Caco-2 (cell line): Measurements from ENCODE around the gene DPH1. TPM values are rescaled to one million over a fixed set of nuclear protein-coding genes. Genes with fewer than 3 reads are reported as not detected.

Experiments used
- BruUV-seq: library from RNA; stranded (reverse); fragments of 400-500 nt; replicated peaks from 2 replicates; lab custom pipeline; 2021; lab: Mats Ljungman, UMichigan
- CTCF ChIA-PET: fragments of 300-600 bp; sonication (Branson Sonifier 250); formaldehyde crosslinking; loops from one replicate; lab custom pipeline; 2022; ENCODE audit warnings: antibody characterized with exemption; lab: Charles Lee
- POLR2A ChIA-PET: fragments of 300-600 bp; sonication (Branson Sonifier 250); formaldehyde crosslinking; loops from one replicate; lab custom pipeline; 2022; ENCODE audit warnings: antibody characterized with exemption; lab: Charles Lee
- DNase-seq, 2 experiments: peaks; one replicate each; pipeline versions ENCODE4 v3.0.0 to v3.0.0-alpha.2; 2020 to 2022
- H3K27me3 ChIP-seq: replicated peaks from 2 replicates; pipeline ENCODE4 v1.6.0; 2011; ENCODE audit warnings: low read length; ENCODE audit not compliant: control insufficient read depth, insufficient read depth
- H3K36me3 ChIP-seq: 2 replicates; pipeline ENCODE4 v1.5.1; 2011; ENCODE audit warnings: low read length; ENCODE audit not compliant: control insufficient read depth, insufficient read depth
- H3K4me1 ChIP-seq: fragments of 250-450 bp; sonication (Bioruptor Pico); 2 replicates; pipeline ENCODE4 v1.5.1; 2020; ENCODE audit warnings: mild to moderate bottlenecking
- H3K4me3 ChIP-seq: 2 replicates; pipeline ENCODE4 v1.5.1; 2011; ENCODE audit warnings: low read depth, mild to moderate bottlenecking, control low read depth, low read length
- H3K9me3 ChIP-seq: fragments of 250-450 bp; sonication (Bioruptor Pico); 2 replicates; pipeline ENCODE4 v1.5.1; 2020; ENCODE audit warnings: mild to moderate bottlenecking, moderate library complexity
- H3K27ac Mint-ChIP-seq: one replicate; pipeline ENCODE4 v1.8.0; 2022; ENCODE audit warnings: mixed read lengths; ENCODE audit not compliant: unreplicated experiment
- H3K27me3 Mint-ChIP-seq: one replicate; pipeline ENCODE4 v1.8.0; 2022; ENCODE audit warnings: mixed read lengths; ENCODE audit not compliant: insufficient read depth, unreplicated experiment
- H3K36me3 Mint-ChIP-seq: one replicate; pipeline ENCODE4 v1.8.0; 2022; ENCODE audit warnings: mild to moderate bottlenecking, mixed read lengths; ENCODE audit not compliant: insufficient read depth, unreplicated experiment
- H3K4me1 Mint-ChIP-seq: one replicate; pipeline ENCODE4 v1.8.0; 2022; ENCODE audit warnings: low read depth, mixed read lengths; ENCODE audit not compliant: unreplicated experiment
- H3K4me3 Mint-ChIP-seq: one replicate; pipeline ENCODE4 v1.8.0; 2022; ENCODE audit warnings: mild to moderate bottlenecking, moderate library complexity, mixed read lengths; ENCODE audit not compliant: unreplicated experiment
- H3K9me3 Mint-ChIP-seq: one replicate; pipeline ENCODE4 v1.8.0; 2022; ENCODE audit warnings: mixed read lengths; ENCODE audit not compliant: unreplicated experiment
- intact Hi-C: fragments of 100-400 bp; cut with micrococcal nuclease; formaldehyde crosslinking; loops from one replicate; pipeline ENCODE4 v1.10.0; 2022; ENCODE audit not compliant: unreplicated experiment
- microRNA-seq: library from miRNA; unstranded; fragments of <30 nt; microRNA quantifications from one replicate; pipeline ENCODE4 v1.2.0, GENCODE V29; 2022
- total RNA-seq: library from RNA; stranded (reverse); gene quantifications from 2 replicates; pipeline ENCODE4 v1.2.3, GENCODE V29; 2022
- TF ChIP-seq, protein P1 (sequence below), 2 experiments: fragments of 200-600 bp in 1 of 2; IDR thresholded peaks; 1 replicate in 1 of 2; 2 replicates in 1 of 2; pipeline versions ENCODE4 v1.5.1 to v1.8.0; 2011 to 2022; ENCODE audit warnings: antibody characterized with exemption in 1 of 2, control low read depth in 1 of 2, inconsistent platforms in 1 of 2, low read depth in 1 of 2, low read length in 1 of 2, mild to moderate bottlenecking in 1 of 2, moderate library complexity in 1 of 2; ENCODE audit not compliant: insufficient read depth in 1 of 2, severe bottlenecking in 1 of 2, unreplicated experiment in 1 of 2

DPH1 gene
- total RNA-seq, 1 experiment from 2014 or later: 52.0 TPM

DNA sequence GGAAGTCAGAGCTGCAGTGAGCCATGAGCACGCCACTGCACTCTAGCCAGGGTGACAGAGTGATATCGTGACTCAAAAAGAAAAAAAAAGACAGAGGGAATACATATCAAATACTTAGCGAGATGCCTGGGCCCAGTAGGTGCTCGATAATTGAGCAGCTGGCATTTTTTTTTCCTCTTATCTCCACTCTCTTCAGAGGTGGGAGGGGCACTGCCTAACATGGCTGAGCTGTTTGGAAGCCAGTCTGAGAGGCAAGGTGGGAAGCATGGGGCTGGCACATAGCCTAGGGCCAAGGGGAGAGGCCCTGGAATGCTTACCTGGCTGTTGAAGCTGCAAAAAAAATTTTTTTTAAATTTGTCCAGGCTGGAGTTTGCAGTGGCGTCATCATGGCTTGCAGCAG is 63.4 kb downstream of the DPH1 start:
- Mint-ChIP-seq H3K4me1 (peaks cover 12% of the 10 kb centered on the region), H3K9me3 (no peaks in the 10 kb centered on the region), H3K4me3 (no peak overlapping the region), H3K27me3 (no peaks in the 10 kb centered on the region), H3K36me3 (peaks cover 13% of the 10 kb centered on the region), H3K27ac (no peak overlapping the region)
- Histone ChIP-seq H3K36me3 (0 out of 2 replicates have a peak, but pooled peaks cover 2% of the 10 kb centered on the region), H3K27me3 (no peaks in the 10 kb centered on the region), H3K9me3 (no peaks in the 10 kb centered on the region), H3K4me3 (no peak overlapping the region), H3K4me1 (no peaks in the 10 kb centered on the region)
- intact Hi-C loops: loop anchor here (10.0 kb wide), 1 partner anchor 151 kb away; no protein-coding TSS in a partner anchor
- TF ChIP-seq, protein P1, sequence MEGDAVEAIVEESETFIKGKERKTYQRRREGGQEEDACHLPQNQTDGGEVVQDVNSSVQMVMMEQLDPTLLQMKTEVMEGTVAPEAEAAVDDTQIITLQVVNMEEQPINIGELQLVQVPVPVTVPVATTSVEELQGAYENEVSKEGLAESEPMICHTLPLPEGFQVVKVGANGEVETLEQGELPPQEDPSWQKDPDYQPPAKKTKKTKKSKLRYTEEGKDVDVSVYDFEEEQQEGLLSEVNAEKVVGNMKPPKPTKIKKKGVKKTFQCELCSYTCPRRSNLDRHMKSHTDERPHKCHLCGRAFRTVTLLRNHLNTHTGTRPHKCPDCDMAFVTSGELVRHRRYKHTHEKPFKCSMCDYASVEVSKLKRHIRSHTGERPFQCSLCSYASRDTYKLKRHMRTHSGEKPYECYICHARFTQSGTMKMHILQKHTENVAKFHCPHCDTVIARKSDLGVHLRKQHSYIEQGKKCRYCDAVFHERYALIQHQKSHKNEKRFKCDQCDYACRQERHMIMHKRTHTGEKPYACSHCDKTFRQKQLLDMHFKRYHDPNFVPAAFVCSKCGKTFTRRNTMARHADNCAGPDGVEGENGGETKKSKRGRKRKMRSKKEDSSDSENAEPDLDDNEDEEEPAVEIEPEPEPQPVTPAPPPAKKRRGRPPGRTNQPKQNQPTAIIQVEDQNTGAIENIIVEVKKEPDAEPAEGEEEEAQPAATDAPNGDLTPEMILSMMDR (IDR thresholded peaks at IDR 0.05; ENCODE audit: insufficient read depth in 1 of 2, low read depth in 1 of 2, low read length in 1 of 2, severe bottlenecking in 1 of 2, unreplicated experiment in 1 of 2): no peak
- no TSS peak for BruUV-seq
- CTCF ChIA-PET: no interaction called here
- POLR2A ChIA-PET: no interaction called here
- peak in 1 of 2 experiments; percentile 20 for DNase-seq

Small RNA genes within 50 kb of the gene (microRNA-seq; reads per million reads assigned to microRNA genes)
- gene MIR132 (702 reads per million, percentile 85 among the genes with 10 or more reads in this experiment), gene MIR212 (8.2 reads per million, percentile 45 among the genes with 10 or more reads in this experiment)

Other genes with a start within 250 kb of the DPH1 start
- gene SMYD4, start 200.3 kb upstream of the DPH1 start, total RNA-seq: 26.2 and 32.1 TPM in 2 replicates
- 147 and 167 TPM in 2 replicates for gene RPA1, start 200.1 kb upstream of the DPH1 start, total RNA-seq
- 0.54 and 0.60 TPM in 2 replicates for gene RTN4RL1, start 4.8 kb upstream of the DPH1 start, total RNA-seq
- 33.1 and 39.3 TPM in 2 replicates for gene OVCA2, start 11.9 kb downstream of the DPH1 start, total RNA-seq
- gene HIC1, start 24.9 kb downstream of the DPH1 start, total RNA-seq: 0.59 and 1.8 TPM in 2 replicates